Measurements from ENCODE around the gene GSTM1. TPM values are rescaled to one million over a fixed set of nuclear protein-coding genes. Genes with fewer than 3 reads are reported as not detected.
"Not testable (repeated sequence)": the region's sequence is repeated elsewhere in the genome, so short reads cannot be mapped to it uniquely, and the experiment has no call there.

The GSTM1 gene
- total RNA-seq, 4 donors from 2014 or later = 9.4 TPM; not detected in 3

DNA sequence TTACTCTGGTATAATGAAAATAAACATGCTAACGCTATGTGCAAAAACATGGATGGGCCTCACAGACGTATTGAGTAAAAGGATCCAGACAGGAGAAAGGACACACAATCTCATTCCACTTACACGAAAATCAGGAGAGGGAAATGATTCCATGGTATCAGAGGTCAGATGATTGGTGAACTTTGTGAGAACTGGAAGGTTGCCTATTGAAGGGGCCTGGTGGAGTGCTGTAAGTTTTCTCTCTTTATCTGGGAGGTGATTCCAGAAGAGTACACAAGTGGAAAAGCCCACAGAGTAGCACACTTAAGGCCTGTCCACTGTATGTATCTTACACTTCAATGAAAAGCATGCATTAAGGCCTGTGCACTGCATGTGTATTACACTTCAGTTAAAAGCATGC lies 10.2 kb upstream of the GSTM1 start:
- Histone ChIP-seq H3K9me3 (no peaks in the 10 kb centered on the region), H3K4me3 (no peak overlapping the region), H3K27ac (no peak overlapping the region), H3K27me3 (no peaks in the 10 kb centered on the region), H3K36me3 (no peaks in the 10 kb centered on the region), H3K4me1 (no peaks in the 10 kb centered on the region)
- TF ChIP-seq, protein P1, sequence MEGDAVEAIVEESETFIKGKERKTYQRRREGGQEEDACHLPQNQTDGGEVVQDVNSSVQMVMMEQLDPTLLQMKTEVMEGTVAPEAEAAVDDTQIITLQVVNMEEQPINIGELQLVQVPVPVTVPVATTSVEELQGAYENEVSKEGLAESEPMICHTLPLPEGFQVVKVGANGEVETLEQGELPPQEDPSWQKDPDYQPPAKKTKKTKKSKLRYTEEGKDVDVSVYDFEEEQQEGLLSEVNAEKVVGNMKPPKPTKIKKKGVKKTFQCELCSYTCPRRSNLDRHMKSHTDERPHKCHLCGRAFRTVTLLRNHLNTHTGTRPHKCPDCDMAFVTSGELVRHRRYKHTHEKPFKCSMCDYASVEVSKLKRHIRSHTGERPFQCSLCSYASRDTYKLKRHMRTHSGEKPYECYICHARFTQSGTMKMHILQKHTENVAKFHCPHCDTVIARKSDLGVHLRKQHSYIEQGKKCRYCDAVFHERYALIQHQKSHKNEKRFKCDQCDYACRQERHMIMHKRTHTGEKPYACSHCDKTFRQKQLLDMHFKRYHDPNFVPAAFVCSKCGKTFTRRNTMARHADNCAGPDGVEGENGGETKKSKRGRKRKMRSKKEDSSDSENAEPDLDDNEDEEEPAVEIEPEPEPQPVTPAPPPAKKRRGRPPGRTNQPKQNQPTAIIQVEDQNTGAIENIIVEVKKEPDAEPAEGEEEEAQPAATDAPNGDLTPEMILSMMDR (IDR thresholded peaks at IDR 0.05) = no peak
- no peak for TF ChIP-seq POLR2A (IDR thresholded peaks at IDR 0.05)
- DNase-seq = no peak
- intact Hi-C loops (cut with DNase I; ENCODE audit: low total_unique reads) = no loop called here

- H3K4me1 ChIP-seq; H3K36me3 ChIP-seq; H3K27ac ChIP-seq; H3K9me3 ChIP-seq; intact Hi-C loops (cut with DNase I; ENCODE audit: low total_unique reads); H3K4me3 ChIP-seq; DNase-seq; H3K27me3 ChIP-seq: not testable (repeated sequence)
Observed at GRCh38 chr1:109678637-109679036, 9.0 kb upstream of the GSTM1 start.

- H3K36me3 ChIP-seq; H3K27me3 ChIP-seq; H3K9me3 ChIP-seq; intact Hi-C loops (cut with DNase I; ENCODE audit: low total_unique reads); H3K4me3 ChIP-seq; DNase-seq; H3K4me1 ChIP-seq; H3K27ac ChIP-seq: not testable (repeated sequence)
Observed at GRCh38 chr1:109684777-109685176, 2.8 kb upstream of the GSTM1 start.

DNA sequence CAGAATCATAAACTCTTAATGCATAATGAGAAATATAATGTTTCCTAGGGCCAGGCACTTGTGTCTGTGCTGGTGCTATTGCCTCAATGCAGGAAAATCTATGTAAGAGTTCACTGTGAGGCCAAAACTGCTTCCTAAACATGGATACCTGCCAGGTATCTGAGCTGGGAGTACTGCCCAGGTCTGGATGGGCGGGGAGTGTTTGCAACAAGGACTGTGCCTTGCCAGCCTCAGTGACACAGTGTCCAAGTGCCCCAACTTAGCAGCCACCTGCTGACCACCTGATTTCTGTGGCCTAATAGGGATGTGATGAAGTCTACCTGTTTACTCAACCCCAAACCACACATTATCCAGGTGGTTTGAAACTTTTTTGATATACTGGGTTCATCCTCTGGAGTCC lies 2.2 kb upstream of the GSTM1 start:
- H3K4me1 ChIP-seq; DNase-seq; intact Hi-C loops (cut with DNase I; ENCODE audit: low total_unique reads); H3K9me3 ChIP-seq; H3K27ac ChIP-seq; H3K27me3 ChIP-seq; H3K36me3 ChIP-seq; H3K4me3 ChIP-seq: not testable (repeated sequence)

GRCh38 chr1:109685890-109686289 lies 1.7 kb upstream of the GSTM1 start:
- DNase-seq; H3K4me1 ChIP-seq; H3K4me3 ChIP-seq; H3K36me3 ChIP-seq; H3K9me3 ChIP-seq; intact Hi-C loops (cut with DNase I; ENCODE audit: low total_unique reads); H3K27me3 ChIP-seq: not testable (repeated sequence)
- H3K27ac ChIP-seq = peak overlapping the region in 1 of 2 donors; percentile 24

GRCh38 chr1:109687109-109687508 lies 508 bp upstream of the GSTM1 start:
- H3K36me3 ChIP-seq; H3K4me1 ChIP-seq; H3K27me3 ChIP-seq; intact Hi-C loops (cut with DNase I; ENCODE audit: low total_unique reads); H3K9me3 ChIP-seq; DNase-seq: not testable (repeated sequence)
- H3K27ac ChIP-seq = peak overlapping the region in 1 of 2 donors; percentile 87
- H3K4me3 ChIP-seq = peak overlapping the region in 1 of 2 donors; percentile 50

DNA sequence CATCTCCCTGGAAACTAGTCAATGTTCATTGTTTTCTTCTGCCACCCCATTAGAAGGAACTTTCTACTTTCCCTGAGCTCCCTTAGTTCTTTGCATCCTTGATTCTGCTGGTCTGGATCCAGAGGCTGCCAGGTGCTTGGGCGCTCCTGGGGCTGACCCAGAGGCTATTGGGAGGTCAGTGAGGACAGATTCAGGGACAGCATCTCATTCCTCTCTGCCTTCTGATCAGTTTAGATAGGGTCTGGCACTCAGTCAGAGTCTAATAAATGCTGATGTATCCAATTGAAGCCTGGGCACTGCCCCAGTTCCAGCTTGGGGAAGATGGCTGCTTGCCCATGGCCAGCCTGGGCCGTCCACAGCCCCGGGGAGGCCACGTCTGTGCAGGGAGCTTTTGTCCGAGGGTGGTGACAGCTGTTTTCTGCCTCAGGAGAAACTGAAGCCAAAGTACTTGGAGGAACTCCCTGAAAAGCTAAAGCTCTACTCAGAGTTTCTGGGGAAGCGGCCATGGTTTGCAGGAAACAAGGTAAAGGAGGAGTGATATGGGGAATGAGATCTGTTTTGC lies 2.3 kb downstream of the GSTM1 start:
- H3K27ac ChIP-seq = no peak overlapping the region
- H3K27me3 ChIP-seq = no peaks in the 10 kb centered on the region
- no peaks in the 10 kb centered on the region for H3K9me3 ChIP-seq
- no peaks in the 10 kb centered on the region for H3K4me1 ChIP-seq
- H3K36me3 ChIP-seq = no peaks in the 10 kb centered on the region
- no peak for DNase-seq
- H3K4me3 ChIP-seq = no peak overlapping the region
- TF ChIP-seq, protein P1 (IDR thresholded peaks at IDR 0.05) = no peak
- no peak for TF ChIP-seq POLR2A (IDR thresholded peaks at IDR 0.05)
- intact Hi-C loops (cut with DNase I; ENCODE audit: low total_unique reads) = no loop called here

- H3K9me3 ChIP-seq = no peaks in the 10 kb centered on the region
- TF ChIP-seq, protein P1 (IDR thresholded peaks at IDR 0.05) = no peak
- no peak for TF ChIP-seq POLR2A (IDR thresholded peaks at IDR 0.05)
- intact Hi-C loops (cut with DNase I; ENCODE audit: low total_unique reads) = no loop called here
- H3K27ac ChIP-seq = no peak overlapping the region
- H3K27me3 ChIP-seq = no peaks in the 10 kb centered on the region
- no peak overlapping the region for H3K4me3 ChIP-seq
- DNase-seq = peak in 1 of 2 donors; percentile 50
- H3K4me1 ChIP-seq = no peaks in the 10 kb centered on the region
- no peaks in the 10 kb centered on the region for H3K36me3 ChIP-seq
Observed at GRCh38 chr1:109691759-109692158, 4.1 kb downstream of the GSTM1 start.

DNA sequence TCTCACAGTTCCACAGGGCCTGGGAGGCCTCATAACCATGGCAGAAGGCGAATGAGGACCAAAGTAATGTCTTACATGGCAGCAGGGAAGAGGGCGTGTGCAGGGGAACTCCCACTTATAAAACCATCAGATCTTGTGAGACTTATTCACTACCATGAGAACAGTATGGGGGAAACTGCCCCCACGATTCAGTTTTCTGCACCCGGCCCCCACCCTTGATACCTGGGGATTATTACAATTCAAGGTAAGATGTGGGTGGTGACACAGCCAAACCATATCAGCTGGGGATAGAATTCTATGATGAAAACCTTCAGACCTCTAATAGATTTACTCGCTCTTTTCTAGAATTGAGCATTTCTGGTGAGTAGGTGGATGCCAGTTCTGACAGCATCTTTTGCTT lies 6.8 kb downstream of the GSTM1 start:
- not testable (repeated sequence) for H3K4me3 ChIP-seq, H3K27me3 ChIP-seq, H3K4me1 ChIP-seq

GRCh38 chr1:109695138-109695537 lies 7.5 kb downstream of the GSTM1 start:
- DNase-seq; H3K36me3 ChIP-seq; H3K9me3 ChIP-seq; H3K4me1 ChIP-seq; H3K27me3 ChIP-seq; intact Hi-C loops (cut with DNase I; ENCODE audit: low total_unique reads); H3K4me3 ChIP-seq; H3K27ac ChIP-seq: not testable (repeated sequence)

More for the DNA sequence above, 6.8 kb downstream of the GSTM1 start:
- H3K9me3 ChIP-seq; H3K36me3 ChIP-seq; intact Hi-C loops (cut with DNase I; ENCODE audit: low total_unique reads); DNase-seq; H3K27ac ChIP-seq: not testable (repeated sequence)
